ENCODE measurements around the gene JARID2. TPM values are rescaled to one million over a fixed set of nuclear protein-coding genes. Genes with fewer than 3 reads are reported as not detected.

JARID2 gene
- polyA plus RNA-seq, 1 donor (not counting 4 experiments of a cell fraction or from before 2014, with no cell fraction given), result 11.0 TPM

DNA sequence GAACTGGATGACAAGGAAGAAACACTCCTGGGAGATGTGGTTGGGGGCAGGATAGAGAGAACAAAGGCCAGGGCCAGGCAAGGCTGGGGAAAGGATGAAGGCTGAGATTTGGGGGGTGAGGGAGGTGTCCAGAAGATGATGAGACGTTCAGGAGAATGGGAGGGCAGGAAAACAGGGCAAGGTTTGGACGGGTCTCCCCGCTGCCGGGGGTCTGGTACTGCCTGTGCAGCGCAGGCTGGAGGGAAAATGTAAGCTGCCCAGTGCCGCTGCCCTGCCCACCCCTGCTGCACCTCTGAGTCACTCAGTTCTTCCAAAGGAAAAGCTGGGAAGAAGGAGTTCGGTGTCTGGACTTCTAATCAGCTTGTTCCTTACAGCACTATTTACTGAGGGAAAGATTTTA is 286.1 kb downstream of the JARID2 start:
- no peak overlapping the region for H3K9ac ChIP-seq (ENCODE audit: control insufficient read depth, extremely low read depth, insufficient read depth, low read length)
- H3K4me2 ChIP-seq (ENCODE audit: control insufficient read depth, extremely low read depth, insufficient read depth, low read depth, low read length), result no peak overlapping the region
- no peak overlapping the region for H2AFZ ChIP-seq (ENCODE audit: control insufficient read depth, low read length)
- H3K4me3 ChIP-seq (ENCODE audit: control insufficient read depth in 2 of 3, extremely low read depth in 1 of 3, insufficient read depth in 2 of 3, low read depth in 1 of 3, low read length in 3 of 3), result no peak overlapping the region
- H4K20me1 ChIP-seq (ENCODE audit: control insufficient read depth, extremely low read depth, insufficient read depth, low read length), result no peaks in the 10 kb centered on the region
- H3K9me3 ChIP-seq (ENCODE audit: control insufficient read depth, low read depth, low read length), result no peaks in the 10 kb centered on the region
- no peaks in the 10 kb centered on the region for H3K9me1 ChIP-seq (ENCODE audit: control insufficient read depth, extremely low read depth, insufficient read depth, low read length)
- H3K79me2 ChIP-seq (ENCODE audit: control insufficient read depth, insufficient read depth, low read length), result no peaks in the 10 kb centered on the region
- dilution Hi-C loops (cut with MboI; ENCODE audit: extremely low pct_ligation_motif_present, low sequenced_read_pairs), result no loop called here
- DNase-seq (ENCODE audit: low read depth, low spot score), result no peak
- H3K27ac ChIP-seq (ENCODE audit: control insufficient read depth, insufficient read depth, low read length), result no peak overlapping the region
- FAIRE-seq, result no peak
- no peaks in the 10 kb centered on the region for H3K27me3 ChIP-seq (ENCODE audit: control insufficient read depth, extremely low read depth, insufficient read depth, low read length)
- peaks cover 1 to 4% of the 10 kb centered on the region in 2 experiments for H3K36me3 ChIP-seq (ENCODE audit: control insufficient read depth in 2 of 2, extremely low read depth in 1 of 2, insufficient read depth in 2 of 2, low read length in 2 of 2)
- TF ChIP-seq, protein P1, sequence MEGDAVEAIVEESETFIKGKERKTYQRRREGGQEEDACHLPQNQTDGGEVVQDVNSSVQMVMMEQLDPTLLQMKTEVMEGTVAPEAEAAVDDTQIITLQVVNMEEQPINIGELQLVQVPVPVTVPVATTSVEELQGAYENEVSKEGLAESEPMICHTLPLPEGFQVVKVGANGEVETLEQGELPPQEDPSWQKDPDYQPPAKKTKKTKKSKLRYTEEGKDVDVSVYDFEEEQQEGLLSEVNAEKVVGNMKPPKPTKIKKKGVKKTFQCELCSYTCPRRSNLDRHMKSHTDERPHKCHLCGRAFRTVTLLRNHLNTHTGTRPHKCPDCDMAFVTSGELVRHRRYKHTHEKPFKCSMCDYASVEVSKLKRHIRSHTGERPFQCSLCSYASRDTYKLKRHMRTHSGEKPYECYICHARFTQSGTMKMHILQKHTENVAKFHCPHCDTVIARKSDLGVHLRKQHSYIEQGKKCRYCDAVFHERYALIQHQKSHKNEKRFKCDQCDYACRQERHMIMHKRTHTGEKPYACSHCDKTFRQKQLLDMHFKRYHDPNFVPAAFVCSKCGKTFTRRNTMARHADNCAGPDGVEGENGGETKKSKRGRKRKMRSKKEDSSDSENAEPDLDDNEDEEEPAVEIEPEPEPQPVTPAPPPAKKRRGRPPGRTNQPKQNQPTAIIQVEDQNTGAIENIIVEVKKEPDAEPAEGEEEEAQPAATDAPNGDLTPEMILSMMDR (optimal IDR thresholded peaks at IDR 0.05 in 1 of 3, IDR thresholded peaks at IDR 0.05 in 1 of 3, conservative IDR thresholded peaks at IDR 0.05 in 1 of 3; ENCODE audit: extremely low read depth in 1 of 3, insufficient read depth in 2 of 3, low read length in 3 of 3), result no peak
- TF ChIP-seq EZH2 (IDR thresholded peaks at IDR 0.05; ENCODE audit: low read length), result no peak
- H3K4me1 ChIP-seq (ENCODE audit: control insufficient read depth, extremely low read depth, insufficient read depth, low read length), result no peaks in the 10 kb centered on the region

DNA sequence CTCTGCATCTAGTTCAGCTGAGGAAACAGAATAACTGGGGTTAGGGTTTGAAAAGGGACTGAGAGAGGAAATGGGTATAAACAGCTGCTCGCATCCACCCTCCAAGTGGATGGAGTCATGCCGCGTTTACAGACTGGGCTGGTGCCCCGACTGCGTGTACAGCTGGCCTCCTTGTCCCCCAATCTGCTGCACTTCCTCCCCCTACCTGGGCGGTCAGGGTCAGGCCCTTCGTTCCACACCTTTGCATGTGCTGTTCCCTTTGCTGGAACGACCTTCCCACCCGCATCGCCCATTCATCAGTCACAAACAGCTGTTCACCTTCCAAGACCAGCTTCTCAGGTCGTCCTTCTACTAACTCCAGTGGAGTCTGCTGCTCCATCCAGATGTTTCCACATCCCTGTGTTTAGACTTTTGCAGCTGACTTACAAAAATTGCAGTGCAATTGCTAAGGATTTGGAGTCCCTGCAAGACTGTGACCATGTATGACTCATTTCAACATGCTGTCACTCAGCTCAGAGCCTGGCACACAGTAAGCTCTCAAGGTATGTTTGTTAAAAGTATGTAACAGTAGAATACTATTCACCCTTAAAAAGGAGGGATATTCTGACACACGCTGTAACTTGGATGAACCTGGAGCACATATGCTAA is 287.6 kb downstream of the JARID2 start:
- H3K9me1 ChIP-seq (ENCODE audit: control insufficient read depth, extremely low read depth, insufficient read depth, low read length), result no peaks in the 10 kb centered on the region
- no peaks in the 10 kb centered on the region for H4K20me1 ChIP-seq (ENCODE audit: control insufficient read depth, extremely low read depth, insufficient read depth, low read length)
- no peaks in the 10 kb centered on the region for H3K27me3 ChIP-seq (ENCODE audit: control insufficient read depth, extremely low read depth, insufficient read depth, low read length)
- H2AFZ ChIP-seq (ENCODE audit: control insufficient read depth, low read length), result no peak overlapping the region
- peaks cover 1 to 4% of the 10 kb centered on the region in 2 experiments for H3K36me3 ChIP-seq (ENCODE audit: control insufficient read depth in 2 of 2, extremely low read depth in 1 of 2, insufficient read depth in 2 of 2, low read length in 2 of 2)
- no peak overlapping the region for H3K4me2 ChIP-seq (ENCODE audit: control insufficient read depth, extremely low read depth, insufficient read depth, low read depth, low read length)
- no peak for TF ChIP-seq EZH2 (IDR thresholded peaks at IDR 0.05; ENCODE audit: low read length)
- TF ChIP-seq, protein P1 (optimal IDR thresholded peaks at IDR 0.05 in 1 of 3, IDR thresholded peaks at IDR 0.05 in 1 of 3, conservative IDR thresholded peaks at IDR 0.05 in 1 of 3; ENCODE audit: extremely low read depth in 1 of 3, insufficient read depth in 2 of 3, low read length in 3 of 3), result no peak
- H3K9ac ChIP-seq (ENCODE audit: control insufficient read depth, extremely low read depth, insufficient read depth, low read length), result no peak overlapping the region
- no peaks in the 10 kb centered on the region for H3K9me3 ChIP-seq (ENCODE audit: control insufficient read depth, low read depth, low read length)
- no peak overlapping the region for H3K4me3 ChIP-seq (ENCODE audit: control insufficient read depth in 2 of 3, extremely low read depth in 1 of 3, insufficient read depth in 2 of 3, low read depth in 1 of 3, low read length in 3 of 3)
- dilution Hi-C loops (cut with MboI; ENCODE audit: extremely low pct_ligation_motif_present, low sequenced_read_pairs), result no loop called here
- no peak for FAIRE-seq
- H3K4me1 ChIP-seq (ENCODE audit: control insufficient read depth, extremely low read depth, insufficient read depth, low read length), result no peaks in the 10 kb centered on the region
- no peak for DNase-seq (ENCODE audit: low read depth, low spot score)
- no peaks in the 10 kb centered on the region for H3K79me2 ChIP-seq (ENCODE audit: control insufficient read depth, insufficient read depth, low read length)
- H3K27ac ChIP-seq (ENCODE audit: control insufficient read depth, insufficient read depth, low read length), result no peak overlapping the region

Data from keratinocyte (primary cell).